A549 (cell line): ENCODE measurements around the gene CBARP. TPM values are rescaled to one million over a fixed set of nuclear protein-coding genes. Genes with fewer than 3 reads are reported as not detected.

Experiments
- ATAC-seq, 2 experiments: fragments of 200-7000 bp in 1 of 2; fragments of >200 bp in 1 of 2; cut with Nextera tagmentation in 1 of 2; cut with Tn5 transposase in 1 of 2; 3 replicates each; pipeline versions ENCODE4 v1.8.0 to v1.9.1; 2018 to 2020; ENCODE audit warnings: mild to moderate bottlenecking in 1 of 2, moderate library complexity in 1 of 2
- CTCF ChIA-PET: fragments of 300-600 bp; sonication (Branson Sonifier 250); formaldehyde crosslinking; extraction: SDS; loops from one replicate; lab custom pipeline; 2021; ENCODE audit warnings: antibody characterized with exemption, inconsistent platforms; lab: Yijun Ruan, JAX
- POLR2A ChIA-PET: fragments of 350-600 bp; formaldehyde crosslinking; extraction: SDS; loops from one replicate; lab custom pipeline; 2021; ENCODE audit warnings: antibody characterized with exemption, inconsistent platforms; lab: Yijun Ruan, JAX
- DNase-seq, 2 experiments: peaks; one replicate each; pipeline versions ENCODE4 v3.0.0 to v3.0.0-alpha.2; 2011 to 2016; ENCODE audit warnings: low read depth in 1 of 2, low spot score in 1 of 2
- FAIRE-seq: peaks from 2 replicates; lab custom pipeline; 2011; peaks lifted over from hg19 to GRCh38; lab: Jason Lieb, UNC
- H3K27ac ChIP-seq, 2 experiments: fragments of >200 bp; sonication (Bioruptor Twin); formaldehyde crosslinking; 3 replicates each; pipeline ENCODE4 v1.5.1; 2016 to 2017
- H3K4me1 ChIP-seq: fragments of >200 bp; sonication (Bioruptor Twin); formaldehyde crosslinking; 3 replicates; pipeline ENCODE4 v1.6.1; 2016
- H3K4me2 ChIP-seq: fragments of >200 bp; sonication (Bioruptor Twin); formaldehyde crosslinking; 3 replicates; pipeline ENCODE4 v1.6.1; 2016
- H3K4me3 ChIP-seq: fragments of >200 bp; sonication (Bioruptor Twin); formaldehyde crosslinking; 3 replicates; pipeline ENCODE4 v1.5.1; 2016
- H3K9me3 ChIP-seq: fragments of >200 bp; sonication (Bioruptor Twin); formaldehyde crosslinking; 3 replicates; pipeline ENCODE4 v1.6.1; 2016
- CHD4 ChIP-seq: fragments of 200-600 bp; sonication (generic); IDR thresholded peaks from 2 replicates; pipeline ENCODE4 v1.6.1; 2016; ENCODE audit warnings: antibody characterized with exemption, mild to moderate bottlenecking, borderline replicate concordance
- CTCF ChIP-seq: fragments of >200 bp; sonication (Bioruptor Twin); formaldehyde crosslinking; IDR thresholded peaks from 3 replicates; pipeline ENCODE4 v1.5.1; 2016
- EHF ChIP-seq: fragments of 250-450 bp; sonication (Bioruptor Pico); IDR thresholded peaks from 2 replicates; pipeline ENCODE4 v1.5.0; 2020; ENCODE audit warnings: mild to moderate bottlenecking
- ELK1 ChIP-seq: fragments of 150-350 bp; IDR thresholded peaks from 2 replicates; pipeline ENCODE4 v1.6.1; 2014; ENCODE audit warnings: low read depth, mild to moderate bottlenecking, low read length
- EP300 ChIP-seq, 2 experiments: fragments of >200 bp; sonication (Bioruptor Twin); formaldehyde crosslinking; IDR thresholded peaks; 2 replicates in 1 of 2; 3 replicates in 1 of 2; pipeline ENCODE4 v1.6.1; 2016 to 2017
- FOSB ChIP-seq: fragments of 250-450 bp; sonication (Bioruptor Pico); IDR thresholded peaks from 2 replicates; pipeline ENCODE4 v1.5.0; 2020; ENCODE audit warnings: mild to moderate bottlenecking, moderate library complexity
- FOSL2 ChIP-seq, 2 experiments: fragments of 450-650 bp in 1 of 2; fragments of >200 bp in 1 of 2; sonication (Bioruptor Twin) in 1 of 2; formaldehyde crosslinking; IDR thresholded peaks; 2 replicates each; pipeline versions ENCODE4 v1.5.0 to v1.6.1; 2016 to 2020; ENCODE audit warnings: mild to moderate bottlenecking in 1 of 2, moderate library complexity in 1 of 2
- GATA3 ChIP-seq: IDR thresholded peaks from 2 replicates; pipeline ENCODE4 v1.6.1; 2012; ENCODE audit warnings: borderline replicate concordance
- HDAC2 ChIP-seq: fragments of 200-600 bp; sonication (generic); IDR thresholded peaks from 2 replicates; pipeline ENCODE4 v1.6.1; 2016
- JUNB ChIP-seq: fragments of >200 bp; sonication (Bioruptor Twin); formaldehyde crosslinking; IDR thresholded peaks from 2 replicates; pipeline ENCODE4 v1.6.1; 2016
- KDM1A ChIP-seq: fragments of 200-600 bp; sonication (generic); IDR thresholded peaks from 2 replicates; pipeline ENCODE4 v1.6.1; 2016; ENCODE audit warnings: low read depth, mild to moderate bottlenecking
- KDM5A ChIP-seq: fragments of 200-600 bp; sonication (generic); IDR thresholded peaks from 2 replicates; pipeline ENCODE4 v1.6.1; 2016; ENCODE audit warnings: antibody characterized with exemption, mild to moderate bottlenecking
- MAFK ChIP-seq: fragments of 450-650 bp; IDR thresholded peaks from 2 replicates; pipeline ENCODE4 v1.6.1; 2014; ENCODE audit not compliant: partially characterized antibody
- MAZ ChIP-seq: fragments of 150-350 bp; IDR thresholded peaks from 2 replicates; pipeline ENCODE4 v1.6.1; 2014; ENCODE audit warnings: antibody characterized with exemption, low read depth, low read length, borderline replicate concordance
- MYC ChIP-seq: IDR thresholded peaks from 2 replicates; pipeline ENCODE4 v1.6.1; 2012; ENCODE audit warnings: mild to moderate bottlenecking, inconsistent platforms, low read length, improper control_type of control experiment, borderline replicate concordance
- NFE2L2 ChIP-seq: fragments of 150-350 bp; conservative IDR thresholded peaks from 2 replicates; pipeline ENCODE4 v1.6.1; 2014; ENCODE audit warnings: low read length
- NR3C1 ChIP-seq: fragments of >200 bp; sonication (Bioruptor Twin); formaldehyde crosslinking; IDR thresholded peaks from 3 replicates; pipeline ENCODE4 v1.6.1; 2017
- RAD21 ChIP-seq, 2 experiments: fragments of >200 bp in 1 of 2; sonication (Bioruptor Twin) in 1 of 2; formaldehyde crosslinking in 1 of 2; IDR thresholded peaks in 1 of 2; conservative IDR thresholded peaks in 1 of 2; 2 replicates in 1 of 2; 3 replicates in 1 of 2; pipeline ENCODE4 v1.6.1; 2012 to 2018; ENCODE audit warnings: inconsistent platforms in 1 of 2
- SREBF2 ChIP-seq: fragments of 450-650 bp; IDR thresholded peaks from 2 replicates; pipeline ENCODE4 v1.6.1; 2014; ENCODE audit warnings: mild to moderate bottlenecking, moderate library complexity
- ZC3H11A ChIP-seq: fragments of 450-650 bp; IDR thresholded peaks from 2 replicates; pipeline ENCODE4 v1.6.1; 2014; ENCODE audit warnings: antibody characterized with exemption, mild to moderate bottlenecking
- ZFP36 ChIP-seq: fragments of 450-650 bp; IDR thresholded peaks from 2 replicates; pipeline ENCODE4 v1.6.1; 2014; ENCODE audit warnings: borderline replicate concordance; ENCODE audit not compliant: partially characterized antibody
- ZSCAN20 ChIP-seq: fragments of 250-450 bp; sonication (Bioruptor Pico); IDR thresholded peaks from 2 replicates; pipeline ENCODE4 v1.8.0; 2022; ENCODE audit warnings: mild to moderate bottlenecking, moderate library complexity
- WGBS: methylation state at CpG from one replicate; pipeline ENCODE4 v1.1.6; 2017; ENCODE audit errors: missing lambda C conversion rate; 5-methylcytosine and 5-hydroxymethylcytosine counted together
- polyA plus RNA-seq, 4 experiments: library from polyadenylated mRNA; depleted of rRNA in 3 of 4; stranded (reverse); fragments of >200 nt; fragmentation: RNase III in 1 of 4; extraction: RNeasy Plus Mini Kit Qiagen cat#74134 plus additional on column Dnase treatment in 1 of 4; gene quantifications; 2 replicates in 3 of 4; 3 replicates in 1 of 4; pipeline ENCODE4 v1.2.3, GENCODE V29; 2011 to 2017
- TF ChIP-seq, protein P1 (sequence below): fragments of 450-650 bp; IDR thresholded peaks from 2 replicates; pipeline ENCODE4 v1.6.1; 2014; ENCODE audit warnings: antibody characterized with exemption
- TF ChIP-seq, protein P2 (sequence below): fragments of 250-450 bp; sonication (Bioruptor Pico); IDR thresholded peaks from 2 replicates; pipeline ENCODE4 v1.5.0; 2021; ENCODE audit warnings: mild to moderate bottlenecking, moderate library complexity, borderline replicate concordance

Gene CBARP
- polyA plus RNA-seq, 2 of the 4 experiments (the other 2 are of a cell fraction): 0.19 to 2.0 TPM

DNA sequence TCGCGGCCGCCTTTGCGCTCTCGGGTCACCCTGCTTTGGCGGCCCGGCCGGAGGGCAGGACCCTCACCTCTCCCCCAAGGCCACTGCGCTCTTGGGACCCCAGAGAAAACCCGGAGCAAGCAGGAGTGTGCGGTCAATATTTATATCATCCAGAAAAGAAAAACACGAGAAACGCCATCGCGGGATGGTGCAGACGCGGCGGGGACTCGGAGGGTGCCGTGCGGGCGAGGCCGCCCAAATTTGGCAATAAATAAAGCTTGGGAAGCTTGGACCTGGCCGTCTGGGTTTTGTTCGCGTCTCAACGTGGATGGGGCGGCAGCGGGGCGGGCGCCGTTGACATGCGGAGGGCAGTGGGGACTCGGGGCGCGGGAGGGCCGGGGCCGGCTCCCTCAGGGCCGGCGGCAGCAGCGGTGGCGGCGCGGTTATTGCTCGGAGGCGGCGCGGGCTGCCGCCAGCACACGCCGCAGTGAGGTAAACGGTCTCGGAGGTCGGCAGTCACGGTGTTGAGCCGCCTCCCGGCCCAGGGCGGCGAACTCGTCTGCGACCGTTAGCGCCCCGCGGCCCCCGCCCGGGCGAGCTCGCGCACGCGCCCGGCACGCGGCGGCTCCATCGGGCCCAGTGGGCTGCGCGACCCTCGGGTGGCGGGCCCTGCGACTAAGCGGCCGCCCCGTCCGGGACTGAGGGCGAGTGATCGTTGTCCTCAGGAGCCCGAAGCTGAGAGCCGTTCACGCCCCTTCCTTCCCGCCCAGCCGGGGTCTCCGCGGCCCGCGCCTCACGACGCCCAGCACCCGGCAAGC lies 9.4 kb downstream of the CBARP start:
- ChIA-PET POLR2A (interaction anchor here (0.6 kb wide), 1 partner anchor 19 kb away, joined by 4 read pairs; no protein-coding TSS in a partner anchor), CTCF (interaction anchor here (1.1 to 1.2 kb wide), 2 partner anchors 11 kb away, joined by 3 read pairs; no protein-coding TSS in a partner anchor)
- Histone ChIP-seq H3K4me2 (no peak overlapping the region), H3K4me1 (peaks cover 17% of the 10 kb centered on the region; the same call in 2 of the 3 replicates), H3K9me3 (no peaks in the 10 kb centered on the region), H3K27ac (no peak overlapping the region), H3K4me3 (no peak overlapping the region)
- WGBS: 97% methylated on average over 77 of the region's 100 CpGs
- DNase-seq (no peak), FAIRE-seq (no peak), ATAC-seq (no peak)
- no peak for TF ChIP-seq KDM5A

- ChIA-PET CTCF (interaction anchor here (0.6 to 1.2 kb wide), 2 partner anchors 12 to 158 kb away, joined by 3 read pairs; no protein-coding TSS in a partner anchor), POLR2A (interaction anchor here (0.6 kb wide), 1 partner anchor 18 kb away, joined by 4 read pairs; no protein-coding TSS in a partner anchor)
- no peak overlapping the region for H3K4me2 ChIP-seq
- H3K4me3 ChIP-seq: no peak overlapping the region
- no peaks in the 10 kb centered on the region for H3K9me3 ChIP-seq
- no peak overlapping the region for H3K27ac ChIP-seq
- 90% methylated on average over 31 of the region's 56 CpGs for WGBS
- peaks cover 18% of the 10 kb centered on the region; the same call in 2 of the 3 replicates for H3K4me1 ChIP-seq
- no peak for DNase-seq
- TF ChIP-seq SREBF2: no peak
- TF ChIP-seq CTCF: no peak
- TF ChIP-seq MAFK: no peak
- TF ChIP-seq NR3C1: no peak
- TF ChIP-seq HDAC2: no peak
- TF ChIP-seq ZC3H11A: no peak
- TF ChIP-seq RAD21 (conservative IDR thresholded peaks at IDR 0.05 in 1 of 2, IDR thresholded peaks at IDR 0.05 in 1 of 2): no peak
- no peak for TF ChIP-seq KDM1A
- TF ChIP-seq ZSCAN20 (CRISPR knock-in tag): no peak
- TF ChIP-seq, protein P1, sequence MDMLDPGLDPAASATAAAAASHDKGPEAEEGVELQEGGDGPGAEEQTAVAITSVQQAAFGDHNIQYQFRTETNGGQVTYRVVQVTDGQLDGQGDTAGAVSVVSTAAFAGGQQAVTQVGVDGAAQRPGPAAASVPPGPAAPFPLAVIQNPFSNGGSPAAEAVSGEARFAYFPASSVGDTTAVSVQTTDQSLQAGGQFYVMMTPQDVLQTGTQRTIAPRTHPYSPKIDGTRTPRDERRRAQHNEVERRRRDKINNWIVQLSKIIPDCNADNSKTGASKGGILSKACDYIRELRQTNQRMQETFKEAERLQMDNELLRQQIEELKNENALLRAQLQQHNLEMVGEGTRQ: no peak
- no peak for TF ChIP-seq EP300 (IDR thresholded peaks at IDR 0.05)
- TF ChIP-seq GATA3: no peak
- no peak for TF ChIP-seq FOSL2 (IDR thresholded peaks at IDR 0.05)
- TF ChIP-seq FOSL2 (CRISPR knock-in tag; IDR thresholded peaks at IDR 0.05): no peak
- no peak for TF ChIP-seq JUNB
- no peak for TF ChIP-seq ZFP36
- TF ChIP-seq, all 56 proteins: peak for 0
- FAIRE-seq (no peak), ATAC-seq (no peak)
Measured at GRCh38 chr19:1227304-1228054, 10.3 kb downstream of the CBARP start.

- POLR2A ChIA-PET: no interaction called here
- no peaks in the 10 kb centered on the region for H3K9me3 ChIP-seq
- 95% methylated on average over 7 of the region's 50 CpGs for WGBS
- no peak overlapping the region for H3K27ac ChIP-seq
- H3K4me2 ChIP-seq: no peak overlapping the region
- FAIRE-seq (no peak), ATAC-seq (no peak), DNase-seq (no peak)
- no peak overlapping the region for H3K4me3 ChIP-seq
- CTCF ChIA-PET: interaction anchor here (0.6 to 2.2 kb wide), 5 partner anchors 12 to 157 kb away, joined by 3 to 13 read pairs (median 5); no protein-coding TSS in a partner anchor
- peaks cover 10% of the 10 kb centered on the region; the same call in 1 of the 3 replicates for H3K4me1 ChIP-seq
- TF ChIP-seq, protein P2, sequence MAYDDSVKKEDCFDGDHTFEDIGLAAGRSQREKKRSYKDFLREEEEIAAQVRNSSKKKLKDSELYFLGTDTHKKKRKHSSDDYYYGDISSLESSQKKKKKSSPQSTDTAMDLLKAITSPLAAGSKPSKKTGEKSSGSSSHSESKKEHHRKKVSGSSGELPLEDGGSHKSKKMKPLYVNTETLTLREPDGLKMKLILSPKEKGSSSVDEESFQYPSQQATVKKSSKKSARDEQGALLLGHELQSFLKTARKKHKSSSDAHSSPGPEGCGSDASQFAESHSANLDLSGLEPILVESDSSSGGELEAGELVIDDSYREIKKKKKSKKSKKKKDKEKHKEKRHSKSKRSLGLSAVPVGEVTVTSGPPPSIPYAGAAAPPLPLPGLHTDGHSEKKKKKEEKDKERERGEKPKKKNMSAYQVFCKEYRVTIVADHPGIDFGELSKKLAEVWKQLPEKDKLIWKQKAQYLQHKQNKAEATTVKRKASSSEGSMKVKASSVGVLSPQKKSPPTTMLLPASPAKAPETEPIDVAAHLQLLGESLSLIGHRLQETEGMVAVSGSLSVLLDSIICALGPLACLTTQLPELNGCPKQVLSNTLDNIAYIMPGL (CRISPR knock-in tag): no peak
- TF ChIP-seq NR3C1 (no peak), NFE2L2 (no peak), EHF (CRISPR knock-in tag) (no peak), FOSB (CRISPR knock-in tag) (no peak), ELK1 (no peak), CHD4 (no peak), MYC (no peak), MAZ (no peak)
Measured at GRCh38 chr19:1226522-1227303, 11.1 kb downstream of the CBARP start.
